Endothelial cell of umbilical vein (primary cell): ENCODE data around the gene TFDP2. TPM values are rescaled to one million over a fixed set of nuclear protein-coding genes. Genes with fewer than 3 reads are reported as not detected.

Source experiments
- BruUV-seq: library from RNA; stranded (reverse); fragments of 400-500 nt; replicated peaks from 2 replicates; lab custom pipeline; 2021; lab: Mats Ljungman, UMichigan
- CTCF ChIA-PET: fragments of 300-600, 350-600 bp; sonication (Branson Sonifier 250); formaldehyde crosslinking; loops from one replicate; lab custom pipeline; 2021; ENCODE audit warnings: antibody characterized with exemption, inconsistent platforms; lab: Charles Lee
- POLR2A ChIA-PET: fragments of 300-600, 350-600 bp; sonication (Branson Sonifier 250); formaldehyde crosslinking; loops from one replicate; lab custom pipeline; 2021; ENCODE audit warnings: antibody characterized with exemption, inconsistent platforms; lab: Charles Lee
- DNase-seq: peaks from one replicate; pipeline ENCODE4 v3.0.0-alpha.2; 2011; ENCODE audit warnings: low read depth, low spot score
- FAIRE-seq: peaks from 2 replicates; lab custom pipeline; 2011; peaks lifted over from hg19 to GRCh38; lab: Jason Lieb, UNC
- H2AFZ ChIP-seq: 2 replicates; pipeline ENCODE4 v1.6.0; 2012; ENCODE audit warnings: low read depth, low read length, control low read depth, inconsistent platforms
- H3K27ac ChIP-seq: 2 replicates; pipeline ENCODE4 v1.5.1; 2011; ENCODE audit warnings: low read depth, mild to moderate bottlenecking, control low read depth, low read length, moderate library complexity; ENCODE audit not compliant: insufficient read depth
- H3K27me3 ChIP-seq, 2 experiments: 2 replicates each; pipeline versions ENCODE4 v1.6.0 to v1.6.1; 2011; ENCODE audit warnings: low read length in 2 of 2, mixed read lengths in 1 of 2; ENCODE audit not compliant: control insufficient read depth in 2 of 2, insufficient read depth in 2 of 2
- H3K36me3 ChIP-seq, 2 experiments: 2 replicates in 1 of 2; 3 replicates in 1 of 2; pipeline ENCODE4 v1.5.1; 2011; ENCODE audit warnings: low read length in 2 of 2, mild to moderate bottlenecking in 1 of 2, moderate library complexity in 1 of 2; ENCODE audit not compliant: control insufficient read depth in 2 of 2, insufficient read depth in 2 of 2; ENCODE audit errors: extremely low read depth in 1 of 2
- H3K4me1 ChIP-seq: 3 replicates; pipeline ENCODE4 v1.5.1; 2011; ENCODE audit warnings: mild to moderate bottlenecking, low read length; ENCODE audit not compliant: control insufficient read depth, insufficient read depth; ENCODE audit errors: extremely low read depth
- H3K4me2 ChIP-seq: 2 replicates; pipeline ENCODE4 v1.6.1; 2011; ENCODE audit warnings: low read length, control low read depth, mixed read lengths; ENCODE audit not compliant: insufficient read depth
- H3K4me3 ChIP-seq, 3 experiments: fragments of 200-600 bp in 1 of 3; sonication (generic), shearing (Covaris generic) in 1 of 3; replicated peaks in 1 of 3; 2 replicates each; pipeline ENCODE4 v1.5.1; 2011 to 2016; ENCODE audit warnings: control low read depth in 3 of 3, low read length in 3 of 3, mild to moderate bottlenecking in 2 of 3, inconsistent platforms in 1 of 3, low read depth in 1 of 3, moderate library complexity in 1 of 3; ENCODE audit not compliant: insufficient read depth in 1 of 3
- H3K79me2 ChIP-seq: 2 replicates; pipeline ENCODE4 v1.6.0; 2012; ENCODE audit warnings: low read length, inconsistent platforms; ENCODE audit not compliant: control insufficient read depth, insufficient read depth
- H3K9ac ChIP-seq: replicated peaks from 2 replicates; pipeline ENCODE3; 2011; ENCODE audit warnings: low read length, control low read depth; ENCODE audit not compliant: insufficient read depth; ENCODE audit errors: extremely low read depth
- H3K9me1 ChIP-seq: replicated peaks from 3 replicates; pipeline ENCODE4 v1.6.0; 2011; ENCODE audit warnings: mild to moderate bottlenecking, low read length; ENCODE audit not compliant: control insufficient read depth, insufficient read depth; ENCODE audit errors: extremely low read depth
- H3K9me3 ChIP-seq: replicated peaks from 2 replicates; pipeline ENCODE4 v1.5.1; 2012; ENCODE audit warnings: low read length, inconsistent platforms; ENCODE audit not compliant: control insufficient read depth, insufficient read depth
- H4K20me1 ChIP-seq: replicated peaks from 2 replicates; pipeline ENCODE3; 2011; ENCODE audit warnings: mild to moderate bottlenecking, low read length; ENCODE audit not compliant: control insufficient read depth, insufficient read depth; ENCODE audit errors: extremely low read depth
- CTCF ChIP-seq, 2 donors: IDR thresholded peaks; 1 replicate in 1 of 2; 2 replicates in 1 of 2; pipeline ENCODE4 v1.5.1; 2011; ENCODE audit warnings: low read length in 2 of 2, mild to moderate bottlenecking in 2 of 2, moderate library complexity in 2 of 2, control low read depth in 1 of 2, inconsistent platforms in 1 of 2, low read depth in 1 of 2; ENCODE audit not compliant: insufficient read depth in 1 of 2; ENCODE audit errors: extremely low read depth in 1 of 2
- EZH2 ChIP-seq: IDR thresholded peaks from 2 replicates; pipeline ENCODE4 v1.6.1; 2012; ENCODE audit warnings: borderline replicate concordance, low read depth, mild to moderate bottlenecking, moderate library complexity, low read length, inconsistent platforms; ENCODE audit not compliant: severe bottlenecking
- FOS ChIP-seq: IDR thresholded peaks from 2 replicates; pipeline ENCODE4 v1.6.1; 2011; ENCODE audit warnings: mild to moderate bottlenecking, low read length, moderate library complexity, borderline replicate concordance; ENCODE audit not compliant: insufficient read depth
- GATA2 ChIP-seq: IDR thresholded peaks from 2 replicates; pipeline ENCODE4 v1.7.0; 2011; ENCODE audit warnings: low read depth, mild to moderate bottlenecking, moderate library complexity, mixed read lengths, low read length; ENCODE audit not compliant: insufficient read length, insufficient read depth
- JUN ChIP-seq: IDR thresholded peaks from 2 replicates; pipeline ENCODE4 v1.6.1; 2011; ENCODE audit warnings: borderline replicate concordance, low read depth; ENCODE audit not compliant: insufficient read length, insufficient read depth
- MAX ChIP-seq: IDR thresholded peaks from 2 replicates; pipeline ENCODE4 v1.6.1; 2011; ENCODE audit not compliant: insufficient read depth, insufficient read length
- MYC ChIP-seq: IDR thresholded peaks from one replicate; pipeline ENCODE4 v1.6.1; 2011; ENCODE audit warnings: mild to moderate bottlenecking, low read depth, low read length
- POLR2A ChIP-seq: IDR thresholded peaks from 2 replicates; pipeline ENCODE4 v1.6.1; 2012; ENCODE audit warnings: low read depth, mild to moderate bottlenecking, control low read depth, low read length
- POLR2AphosphoS5 ChIP-seq: IDR thresholded peaks from 2 replicates; pipeline ENCODE4 v1.6.1; 2012; ENCODE audit warnings: low read depth, mild to moderate bottlenecking, control low read depth, low read length, moderate library complexity; ENCODE audit not compliant: insufficient read depth
- dilution Hi-C: fragments of 300-500 bp; cut with MboI; formaldehyde crosslinking; loops from one replicate; pipeline ENCODE4 v1.15.0; 2019; ENCODE audit warnings: low sequenced_read_pairs; ENCODE audit not compliant: extremely low pct_ligation_motif_present
- intact Hi-C: fragments of 100-400 bp; cut with micrococcal nuclease; formaldehyde crosslinking; loops from one replicate; pipeline ENCODE4 v1.10.0; 2022
- polyA plus RNA-seq, 4 experiments: library from polyadenylated mRNA; depleted of rRNA in 3 of 4; stranded (reverse) in 3 of 4; unstranded in 1 of 4; fragments of >200 nt; gene quantifications; 2 replicates each; pipeline versions ENCODE4 v1.2.1 to v1.2.3, GENCODE V29; 2011 to 2012; ENCODE audit warnings: missing spikeins in 1 of 4
- total RNA-seq: library from RNA; stranded (reverse); gene quantifications from 2 replicates; pipeline ENCODE4 v1.2.3, GENCODE V29; 2021

TFDP2 gene
- total and polyA plus RNA-seq, 2 donors (not counting 3 experiments of a cell fraction or from before 2014, with no cell fraction given): 8.5 to 21.5 TPM

GRCh38 chr3:141915016-141915415 lies 234.3 kb downstream of the TFDP2 start:
- intact Hi-C loops (no loop called here), dilution Hi-C loops (no loop called here)
- no peak overlapping the region for H3K9ac ChIP-seq
- H3K27ac ChIP-seq: no peak overlapping the region
- POLR2A ChIA-PET: no interaction called here
- TF ChIP-seq FOS (no peak), GATA2 (no peak), POLR2AphosphoS5 (no peak), MAX (no peak), EZH2 (no peak), CTCF (IDR thresholded peaks at IDR 0.05; ENCODE audit: extremely low read depth in 1 of 2, insufficient read depth in 1 of 2, low read depth in 1 of 2, low read length in 2 of 2) (no peak), MYC (no peak), JUN (no peak), POLR2A (no peak)
- H3K9me1 ChIP-seq: no peaks in the 10 kb centered on the region
- H3K9me3 ChIP-seq: no peaks in the 10 kb centered on the region
- peaks cover 11 to 13% of the 10 kb centered on the region in 2 experiments for H3K36me3 ChIP-seq
- H3K4me1 ChIP-seq: no peaks in the 10 kb centered on the region
- H3K4me2 ChIP-seq: no peak overlapping the region
- BruUV-seq: no TSS peak
- H3K27me3 ChIP-seq: no peaks in the 10 kb centered on the region
- no peak for FAIRE-seq
- no peak overlapping the region for H2AFZ ChIP-seq
- DNase-seq: no peak
- H4K20me1 ChIP-seq: no peaks in the 10 kb centered on the region
- no peak overlapping the region for H3K4me3 ChIP-seq
- H3K79me2 ChIP-seq: no peaks in the 10 kb centered on the region
- CTCF ChIA-PET: interaction anchor here (1.1 to 3.4 kb wide), 6 partner anchors 10 to 337 kb away, joined by 3 to 48 read pairs (median 6); partner anchors contain the start of gene RNF7
